AG04450 (cell line): ENCODE data around the gene SPG11. TPM values are rescaled to one million over a fixed set of nuclear protein-coding genes. Genes with fewer than 3 reads are reported as not detected.

ENCODE experiments used
- CTCF ChIA-PET: fragments of 300-600, 350-600 bp; formaldehyde crosslinking; extraction: SDS; loops from one replicate; lab custom pipeline; 2022; ENCODE audit warnings: antibody characterized with exemption, inconsistent platforms; lab: Charles Lee
- POLR2A ChIA-PET: fragments of 350-600 bp; formaldehyde crosslinking; extraction: SDS; loops from one replicate; lab custom pipeline; 2021; ENCODE audit warnings: antibody characterized with exemption, inconsistent platforms; lab: Yijun Ruan, JAX
- DNase-seq: peaks from one replicate; pipeline ENCODE4 v3.0.0-alpha.2; 2011; ENCODE audit warnings: low read depth, low spot score
- H3K27ac ChIP-seq: one replicate; pipeline ENCODE4 v1.5.1; 2012; ENCODE audit warnings: low read depth, low read length, control low read depth
- H3K27me3 ChIP-seq: one replicate; pipeline ENCODE4 v1.6.0; 2012; ENCODE audit warnings: low read length; ENCODE audit not compliant: control insufficient read depth, insufficient read depth
- H3K4me3 ChIP-seq: 2 replicates; pipeline ENCODE4 v1.5.1; 2011; ENCODE audit warnings: mild to moderate bottlenecking, low read depth, low read length, control low read depth
- H3K9me3 ChIP-seq: 2 replicates; pipeline ENCODE4 v1.5.1; 2012; ENCODE audit warnings: low read length; ENCODE audit not compliant: control insufficient read depth, insufficient read depth
- CTCF ChIP-seq: IDR thresholded peaks from 2 replicates; pipeline ENCODE4 v1.5.1; 2011; ENCODE audit warnings: low read depth, low read length, control low read depth, inconsistent platforms
- polyA plus RNA-seq: library from polyadenylated mRNA; depleted of rRNA; stranded (reverse); fragments of >200 nt; gene quantifications from 2 replicates; pipeline ENCODE4 v1.2.3, GENCODE V29; 2011

SPG11 gene
- polyA plus RNA-seq, 1 experiment = 39.6 TPM

- ChIA-PET POLR2A (interaction anchor here (0.6 to 2.4 kb wide), 5 partner anchors 24 to 73 kb away, joined by 5 to 23 read pairs (median 11); partner anchors contain the start of genes B2M, PATL2 and TRIM69), CTCF (interaction anchor here (0.6 to 8.6 kb wide), 37 partner anchors 7 to 455 kb away, joined by 3 to 180 read pairs (median 4); partner anchors contain the start of genes B2M, PATL2 and TRIM69)
- no peak for TF ChIP-seq CTCF
- peak overlapping the region; percentile 85 for H3K27ac ChIP-seq
- DNase-seq = no peak
- H3K9me3 ChIP-seq = peaks cover 3% of the 10 kb centered on the region; the same call in 1 of the 2 replicates
- no peaks in the 10 kb centered on the region for H3K27me3 ChIP-seq
- peak overlapping the region; percentile 91 for H3K4me3 ChIP-seq
Measured at GRCh38 chr15:44662478-44663409, 718 bp downstream of the SPG11 start.

GRCh38 chr15:44661576-44661975, 1.9 kb downstream of the SPG11 start:
- Histone ChIP-seq H3K27me3 (no peaks in the 10 kb centered on the region), H3K27ac (no peak overlapping the region), H3K9me3 (peaks cover 3% of the 10 kb centered on the region; the same call in 1 of the 2 replicates), H3K4me3 (peak overlapping the region; percentile 23; the same call in 1 of the 2 replicates)
- POLR2A ChIA-PET = interaction anchor here (2.4 kb wide), 1 partner anchor 50 kb away, joined by 23 read pairs; the partner anchor contains the start of genes B2M and PATL2
- DNase-seq = no peak
- CTCF ChIA-PET = interaction anchor here (8.6 kb wide), 1 partner anchor 75 kb away, joined by 180 read pairs; the partner anchor contains the start of gene TRIM69
- no peak for TF ChIP-seq CTCF

- H3K27ac ChIP-seq = no peak overlapping the region
- ChIA-PET CTCF (no interaction called here), POLR2A (no interaction called here)
- H3K9me3 ChIP-seq = peaks cover 3% of the 10 kb centered on the region; the same call in 1 of the 2 replicates
- no peak for DNase-seq
- TF ChIP-seq CTCF = no peak
- no peak overlapping the region for H3K4me3 ChIP-seq
- no peaks in the 10 kb centered on the region for H3K27me3 ChIP-seq
Measured at GRCh38 chr15:44659056-44659455, 4.4 kb downstream of the SPG11 start.

GRCh38 chr15:44657378-44657777, 6.1 kb downstream of the SPG11 start:
- ChIA-PET CTCF (interaction anchor here (1.2 to 1.8 kb wide), 2 partner anchors 64 to 81 kb away, joined by 3 to 10 read pairs; no protein-coding TSS in a partner anchor), POLR2A (no interaction called here)
- H3K27ac ChIP-seq = no peak overlapping the region
- DNase-seq = no peak
- no peak overlapping the region for H3K4me3 ChIP-seq
- no peaks in the 10 kb centered on the region for H3K27me3 ChIP-seq
- no peak for TF ChIP-seq CTCF
- H3K9me3 ChIP-seq = no peaks in the 10 kb centered on the region
